K562 (cell line): ENCODE measurements around the gene CCDC137. TPM values are rescaled to one million over a fixed set of nuclear protein-coding genes. Genes with fewer than 3 reads are reported as not detected.
A peak's percentile ranks its signal among the peaks of the same experiment; 100 is the strongest.

Source experiments
- DIDO1 ChIP-seq: fragments of 450-650 bp; IDR thresholded peaks from 2 replicates; pipeline ENCODE4 v1.6.1; 2016; ENCODE audit warnings: low read depth, missing biosample characterization, missing genetic modification characterization
- KAT8 ChIP-seq: fragments of 450-650 bp; IDR thresholded peaks from 2 replicates; pipeline ENCODE4 v1.6.1; 2016; ENCODE audit warnings: low read depth, mild to moderate bottlenecking
- KLF16 ChIP-seq: IDR thresholded peaks from 2 replicates; pipeline ENCODE4 v1.6.1; 2016; ENCODE audit warnings: antibody characterized with exemption
- MYC ChIP-seq, 2 experiments: fragments of 250-450 bp in 1 of 2; sonication (Bioruptor Pico) in 1 of 2; IDR thresholded peaks; 2 replicates each; pipeline versions ENCODE4 v1.5.1 to v1.6.1; 2012 to 2021; ENCODE audit warnings: low read depth in 2 of 2, borderline replicate concordance in 1 of 2, improper control_type of control experiment in 1 of 2, low read length in 1 of 2, mild to moderate bottlenecking in 1 of 2, moderate library complexity in 1 of 2
- NONO ChIP-seq, 2 experiments: fragments of 200-400 bp in 1 of 2; fragments of 450-650 bp in 1 of 2; formaldehyde crosslinking in 1 of 2; IDR thresholded peaks; 2 replicates each; pipeline ENCODE4 v1.6.1; 2017; ENCODE audit warnings: low read depth in 2 of 2, mild to moderate bottlenecking in 2 of 2, moderate library complexity in 2 of 2, low read length in 1 of 2
- SMAD2 ChIP-seq: fragments of 150-350 bp; IDR thresholded peaks from 2 replicates; pipeline ENCODE4 v1.6.1; 2014; ENCODE audit warnings: low read depth, mild to moderate bottlenecking, low read length
- SMAD4 ChIP-seq: fragments of 250-450 bp; sonication (Bioruptor Pico); conservative IDR thresholded peaks from 2 replicates; pipeline ENCODE4 v1.8.0; 2021; ENCODE audit warnings: inconsistent platforms, mild to moderate bottlenecking, moderate library complexity
- SRSF9 ChIP-seq: fragments of 200-400 bp; formaldehyde crosslinking; IDR thresholded peaks from 2 replicates; pipeline ENCODE4 v1.6.1; 2017; ENCODE audit warnings: low read depth, low read length, borderline replicate concordance
- U2AF2 ChIP-seq: fragments of 200-400 bp; formaldehyde crosslinking; optimal IDR thresholded peaks from 2 replicates; pipeline ENCODE3; 2017; ENCODE audit warnings: low read depth, mild to moderate bottlenecking, low read length
- ZNF12 ChIP-seq: sonication (generic); formaldehyde crosslinking; IDR thresholded peaks from 2 replicates; pipeline ENCODE4 v1.4.0; 2020; ENCODE audit warnings: mild to moderate bottlenecking, missing genetic modification reagents
- ZNF165 ChIP-seq: fragments of 250-450 bp; sonication (Bioruptor Pico); IDR thresholded peaks from 2 replicates; pipeline ENCODE4 v1.4.0; 2020; ENCODE audit warnings: borderline replicate concordance
- ZNF3 ChIP-seq: fragments of 250-450 bp; sonication (Bioruptor Pico); IDR thresholded peaks from 2 replicates; pipeline ENCODE4 v1.5.0; 2021; ENCODE audit warnings: mild to moderate bottlenecking, moderate library complexity
- ZNF551 ChIP-seq: fragments of 250-450 bp; sonication (Bioruptor Pico); IDR thresholded peaks from 2 replicates; pipeline ENCODE4 v1.5.0; 2021; ENCODE audit warnings: mild to moderate bottlenecking, moderate library complexity
- ZNF707 ChIP-seq: fragments of 250-450 bp; sonication (Bioruptor Pico); conservative IDR thresholded peaks from 2 replicates; pipeline ENCODE4 v1.8.0; 2022; ENCODE audit warnings: inconsistent platforms, mild to moderate bottlenecking, moderate library complexity
- ZNF766 ChIP-seq: fragments of 200-800 bp; sonication (Bioruptor generic); conservative IDR thresholded peaks from 2 replicates; pipeline ENCODE4 v1.6.1; 2016; ENCODE audit warnings: missing genetic modification characterization, missing compliant biosample characterization
- polyA plus RNA-seq, 8 experiments: library from polyadenylated mRNA; depleted of rRNA in 4 of 8; stranded (reverse) in 5 of 8; unstranded in 3 of 8; fragments of >200 nt; fragmentation: Nextera tagmentation in 2 of 8; fragmentation: Illumina TruSeq in 1 of 8; extraction: Ambion mirVana in 2 of 8; extraction: Trizol in 1 of 8; gene quantifications; 2 replicates each; pipeline versions ENCODE4 v1.2.1 to v1.2.3, GENCODE V29; 2011 to 2014; ENCODE audit warnings: inconsistent platforms in 1 of 8, missing spikeins in 1 of 8
- total RNA-seq, 7 experiments: library from RNA; depleted of rRNA in 6 of 7; stranded (reverse); fragments of >200 nt in 6 of 7; fragmentation: Illumina TruSeq in 2 of 7; extraction: Trizol in 2 of 7; gene quantifications; 2 replicates each; pipeline versions ENCODE4 v1.2.1 to v1.2.3, GENCODE V29; 2011 to 2021; ENCODE audit warnings: low replicate concordance in 1 of 7
- TF ChIP-seq, protein P1 (sequence below): sonication (generic); formaldehyde crosslinking; IDR thresholded peaks from 2 replicates; pipeline ENCODE4 v1.8.0; 2022; ENCODE audit warnings: mild to moderate bottlenecking, missing genetic modification reagents
- TF ChIP-seq, protein P2 (sequence below), 2 experiments: IDR thresholded peaks; 2 replicates each; pipeline ENCODE4 v1.6.1; 2011; ENCODE audit warnings: borderline replicate concordance in 1 of 2, control low read depth in 1 of 2, low read depth in 1 of 2, low read length in 1 of 2, mild to moderate bottlenecking in 1 of 2, mixed read lengths in 1 of 2, moderate library complexity in 1 of 2; ENCODE audit not compliant: insufficient read depth in 1 of 2, insufficient read length in 1 of 2, poor library complexity in 1 of 2, severe bottlenecking in 1 of 2; ENCODE audit errors: extremely low read depth in 1 of 2
- TF ChIP-seq, protein P3 (sequence below): IDR thresholded peaks from 2 replicates; pipeline ENCODE4 v1.6.1; 2014; ENCODE audit warnings: antibody characterized with exemption

The CCDC137 gene
- total and polyA plus RNA-seq, 9 of the 15 experiments (the other 6 are each of a cell fraction or from before 2014, with no cell fraction given) = 2.3 to 68.1 (median 38.3) TPM

DNA sequence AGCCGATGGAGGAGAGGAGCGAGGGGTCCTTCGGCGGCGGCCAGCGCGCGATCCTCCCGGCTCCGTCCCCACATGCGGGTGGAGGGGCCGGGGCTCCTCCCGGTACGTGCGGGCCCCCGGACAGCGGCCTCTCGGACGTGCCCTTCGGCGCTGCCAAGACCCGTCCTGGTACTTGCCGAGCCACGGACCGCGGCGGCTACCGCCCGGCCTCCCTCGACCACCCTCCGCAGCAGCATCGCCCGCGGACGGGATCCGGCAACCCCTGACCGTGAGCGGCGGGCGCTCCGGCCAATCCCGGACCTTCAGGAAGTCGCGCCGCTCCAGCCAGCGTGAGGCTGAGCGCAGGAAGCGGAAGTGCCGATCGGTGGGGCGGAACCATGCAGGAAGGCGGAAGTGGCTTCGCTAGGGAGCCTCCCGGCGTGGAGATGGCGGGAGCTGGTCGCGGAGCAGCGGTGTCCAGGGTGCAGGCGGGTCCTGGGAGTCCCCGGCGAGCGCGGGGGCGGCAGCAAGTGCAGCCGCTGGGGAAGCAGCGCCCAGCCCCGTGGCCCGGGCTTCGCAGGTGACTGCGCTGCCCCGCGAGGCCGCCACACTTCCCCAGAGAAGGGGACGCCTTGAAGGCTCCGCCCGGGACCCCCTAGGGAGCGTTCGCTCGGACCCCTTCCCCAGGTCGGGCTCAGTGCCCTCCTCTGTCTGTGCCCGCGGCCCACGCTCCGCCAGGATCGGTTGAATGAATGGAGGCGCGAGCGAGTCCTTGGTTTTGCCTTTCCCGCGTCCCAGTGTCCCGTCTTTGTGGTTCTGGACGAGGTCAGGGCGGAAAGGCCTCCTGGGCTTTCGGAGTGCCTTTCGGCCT, at the start of gene CCDC137, which contains the start of gene OXLD1 (continued):
- TF ChIP-seq ZNF12 = no peak
- TF ChIP-seq SMAD2 = no peak
- TF ChIP-seq, protein P1, sequence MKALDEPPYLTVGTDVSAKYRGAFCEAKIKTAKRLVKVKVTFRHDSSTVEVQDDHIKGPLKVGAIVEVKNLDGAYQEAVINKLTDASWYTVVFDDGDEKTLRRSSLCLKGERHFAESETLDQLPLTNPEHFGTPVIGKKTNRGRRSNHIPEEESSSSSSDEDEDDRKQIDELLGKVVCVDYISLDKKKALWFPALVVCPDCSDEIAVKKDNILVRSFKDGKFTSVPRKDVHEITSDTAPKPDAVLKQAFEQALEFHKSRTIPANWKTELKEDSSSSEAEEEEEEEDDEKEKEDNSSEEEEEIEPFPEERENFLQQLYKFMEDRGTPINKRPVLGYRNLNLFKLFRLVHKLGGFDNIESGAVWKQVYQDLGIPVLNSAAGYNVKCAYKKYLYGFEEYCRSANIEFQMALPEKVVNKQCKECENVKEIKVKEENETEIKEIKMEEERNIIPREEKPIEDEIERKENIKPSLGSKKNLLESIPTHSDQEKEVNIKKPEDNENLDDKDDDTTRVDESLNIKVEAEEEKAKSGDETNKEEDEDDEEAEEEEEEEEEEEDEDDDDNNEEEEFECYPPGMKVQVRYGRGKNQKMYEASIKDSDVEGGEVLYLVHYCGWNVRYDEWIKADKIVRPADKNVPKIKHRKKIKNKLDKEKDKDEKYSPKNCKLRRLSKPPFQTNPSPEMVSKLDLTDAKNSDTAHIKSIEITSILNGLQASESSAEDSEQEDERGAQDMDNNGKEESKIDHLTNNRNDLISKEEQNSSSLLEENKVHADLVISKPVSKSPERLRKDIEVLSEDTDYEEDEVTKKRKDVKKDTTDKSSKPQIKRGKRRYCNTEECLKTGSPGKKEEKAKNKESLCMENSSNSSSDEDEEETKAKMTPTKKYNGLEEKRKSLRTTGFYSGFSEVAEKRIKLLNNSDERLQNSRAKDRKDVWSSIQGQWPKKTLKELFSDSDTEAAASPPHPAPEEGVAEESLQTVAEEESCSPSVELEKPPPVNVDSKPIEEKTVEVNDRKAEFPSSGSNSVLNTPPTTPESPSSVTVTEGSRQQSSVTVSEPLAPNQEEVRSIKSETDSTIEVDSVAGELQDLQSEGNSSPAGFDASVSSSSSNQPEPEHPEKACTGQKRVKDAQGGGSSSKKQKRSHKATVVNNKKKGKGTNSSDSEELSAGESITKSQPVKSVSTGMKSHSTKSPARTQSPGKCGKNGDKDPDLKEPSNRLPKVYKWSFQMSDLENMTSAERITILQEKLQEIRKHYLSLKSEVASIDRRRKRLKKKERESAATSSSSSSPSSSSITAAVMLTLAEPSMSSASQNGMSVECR = peak; percentile 90
- no peak for TF ChIP-seq ZNF766
- TF ChIP-seq ZNF165 (CRISPR knock-in tag) = no peak
- TF ChIP-seq SMAD4 (CRISPR knock-in tag) = no peak
- no peak for TF ChIP-seq KLF16
- no peak for TF ChIP-seq DIDO1 (tag)
- TF ChIP-seq, protein P2, sequence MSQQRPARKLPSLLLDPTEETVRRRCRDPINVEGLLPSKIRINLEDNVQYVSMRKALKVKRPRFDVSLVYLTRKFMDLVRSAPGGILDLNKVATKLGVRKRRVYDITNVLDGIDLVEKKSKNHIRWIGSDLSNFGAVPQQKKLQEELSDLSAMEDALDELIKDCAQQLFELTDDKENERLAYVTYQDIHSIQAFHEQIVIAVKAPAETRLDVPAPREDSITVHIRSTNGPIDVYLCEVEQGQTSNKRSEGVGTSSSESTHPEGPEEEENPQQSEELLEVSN (IDR thresholded peaks at IDR 0.05; ENCODE audit: borderline replicate concordance in 1 of 2, extremely low read depth in 1 of 2, insufficient read depth in 1 of 2, insufficient read length in 1 of 2, low read depth in 1 of 2, low read length in 1 of 2, poor library complexity in 1 of 2, severe bottlenecking in 1 of 2) = peak; percentile 82 to 85
- no peak for TF ChIP-seq U2AF2
- TF ChIP-seq, protein P3, sequence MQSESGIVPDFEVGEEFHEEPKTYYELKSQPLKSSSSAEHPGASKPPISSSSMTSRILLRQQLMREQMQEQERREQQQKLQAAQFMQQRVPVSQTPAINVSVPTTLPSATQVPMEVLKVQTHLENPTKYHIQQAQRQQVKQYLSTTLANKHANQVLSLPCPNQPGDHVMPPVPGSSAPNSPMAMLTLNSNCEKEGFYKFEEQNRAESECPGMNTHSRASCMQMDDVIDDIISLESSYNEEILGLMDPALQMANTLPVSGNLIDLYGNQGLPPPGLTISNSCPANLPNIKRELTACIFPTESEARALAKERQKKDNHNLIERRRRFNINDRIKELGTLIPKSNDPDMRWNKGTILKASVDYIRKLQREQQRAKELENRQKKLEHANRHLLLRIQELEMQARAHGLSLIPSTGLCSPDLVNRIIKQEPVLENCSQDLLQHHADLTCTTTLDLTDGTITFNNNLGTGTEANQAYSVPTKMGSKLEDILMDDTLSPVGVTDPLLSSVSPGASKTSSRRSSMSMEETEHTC = 0 out of 2 replicates have a peak, but pooled peaks have one; percentile 17
- TF ChIP-seq ZNF551 (CRISPR knock-in tag) = no peak
- TF ChIP-seq MYC (IDR thresholded peaks at IDR 0.05; ENCODE audit: low read depth, low read length) = peak; percentile 81; the same call in 1 of the 2 replicates
- no peak for TF ChIP-seq MYC (CRISPR knock-in tag; IDR thresholded peaks at IDR 0.05; ENCODE audit: borderline replicate concordance, low read depth)
- no peak for TF ChIP-seq SRSF9
- TF ChIP-seq KAT8 = no peak
- no peak for TF ChIP-seq ZNF707 (CRISPR knock-in tag)
- TF ChIP-seq NONO (IDR thresholded peaks at IDR 0.05; ENCODE audit: low read depth in 2 of 2, low read length in 1 of 2) = 0 out of 4 replicates have a peak, but pooled peaks of 1 of the 2 experiments have one; percentile 38
- TF ChIP-seq ZNF3 (CRISPR knock-in tag) = no peak
